Activated T-cell treated with anti-CD3 and anti-CD28 coated beads, Interleukin-2, amount 50 U/mL, for 4 hours (primary cell): ENCODE measurements around the gene NSG1. TPM values are rescaled to one million over a fixed set of nuclear protein-coding genes. Genes with fewer than 3 reads are reported as not detected.

Experiments
- ATAC-seq, 2 donors: fragments of 200-7000 bp; cut with Tn5 transposase; one replicate each; pipeline ENCODE4 v1.10.0; 2021
- DNase-seq: peaks from one replicate; pipeline ENCODE4 v3.0.0-alpha.2; 2020
- H3K27me3 Mint-ChIP-seq: one replicate; pipeline ENCODE4 v1.8.0; 2021; ENCODE audit warnings: low read depth, mixed read lengths
- H3K36me3 Mint-ChIP-seq: one replicate; pipeline ENCODE4 v1.8.0; 2022; ENCODE audit warnings: mixed read lengths; ENCODE audit not compliant: insufficient read depth
- H3K4me1 Mint-ChIP-seq: one replicate; pipeline ENCODE4 v1.8.0; 2021; ENCODE audit warnings: low read depth, mixed read lengths
- H3K4me3 Mint-ChIP-seq: one replicate; pipeline ENCODE4 v1.8.0; 2021; ENCODE audit warnings: mild to moderate bottlenecking, moderate library complexity, mixed read lengths
- H3K9me3 Mint-ChIP-seq: one replicate; pipeline ENCODE4 v1.8.0; 2021; ENCODE audit warnings: mixed read lengths
- total RNA-seq, 3 donors: library from RNA; stranded (reverse); gene quantifications; one replicate each; pipeline ENCODE4 v1.2.1, GENCODE V29; 2021

Gene NSG1
- total RNA-seq, 3 donors from 2014 or later: 1.2 to 3.5 (median 1.9) TPM

DNA sequence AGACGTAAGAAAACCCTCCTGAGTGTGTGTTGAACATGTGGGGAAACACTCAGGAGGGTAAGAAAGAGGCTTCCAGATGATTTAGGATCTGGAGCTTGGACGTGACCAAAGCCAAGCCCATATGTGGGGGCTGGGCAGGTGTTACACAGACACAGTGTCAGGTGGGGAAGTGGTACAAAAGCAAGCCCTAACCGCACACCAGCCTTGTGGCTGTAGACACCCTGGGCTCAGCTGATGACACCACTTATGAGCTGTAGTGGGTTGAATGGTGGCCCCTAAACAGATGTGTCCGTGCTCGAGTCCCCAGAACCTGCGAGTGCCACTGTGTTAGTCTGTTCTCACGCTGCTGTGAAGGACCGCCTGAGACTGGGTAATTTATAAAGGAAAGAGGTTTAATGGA lies 25.0 kb upstream of the NSG1 start:
- ATAC-seq: no peak
- Mint-ChIP-seq H3K27me3 (peaks cover 7% of the 10 kb centered on the region), H3K4me3 (no peak overlapping the region), H3K9me3 (peaks cover 9% of the 10 kb centered on the region), H3K4me1 (no peaks in the 10 kb centered on the region), H3K36me3 (no peaks in the 10 kb centered on the region)
- no peak for DNase-seq

- DNase-seq: no peak
- no peak for ATAC-seq
- H3K9me3 Mint-ChIP-seq: peaks cover 9% of the 10 kb centered on the region
- H3K27me3 Mint-ChIP-seq: peaks cover 7% of the 10 kb centered on the region
- H3K4me3 Mint-ChIP-seq: no peak overlapping the region
- H3K4me1 Mint-ChIP-seq: no peaks in the 10 kb centered on the region
- no peaks in the 10 kb centered on the region for H3K36me3 Mint-ChIP-seq
These were observed 23.8 kb upstream of the NSG1 start for GRCh38 chr4:4362991-4363697.

DNA sequence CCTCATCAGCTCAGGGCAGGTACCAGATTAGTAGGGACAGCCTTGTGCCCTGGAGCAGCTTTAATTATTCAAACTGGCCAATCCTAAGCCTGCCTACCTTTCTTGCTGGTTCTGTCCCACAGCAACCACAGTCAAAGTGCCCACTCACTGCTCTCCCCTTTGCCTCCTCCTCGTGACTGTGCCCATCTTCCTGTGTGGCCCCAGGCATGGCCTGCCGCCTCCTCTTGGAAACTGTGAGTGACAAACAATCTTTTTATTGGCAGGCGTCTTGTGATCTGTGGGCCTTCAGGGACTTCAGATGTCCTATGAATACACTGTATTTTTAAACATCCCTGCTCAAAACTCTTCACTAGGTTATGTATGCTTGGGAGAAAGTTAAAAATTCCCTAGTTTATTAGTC lies 22.8 kb upstream of the NSG1 start:
- ATAC-seq: no peak
- Mint-ChIP-seq H3K36me3 (no peaks in the 10 kb centered on the region), H3K27me3 (peaks cover 7% of the 10 kb centered on the region), H3K4me1 (no peaks in the 10 kb centered on the region), H3K9me3 (peaks cover 9% of the 10 kb centered on the region), H3K4me3 (no peak overlapping the region)
- DNase-seq: no peak

- peaks cover 7% of the 10 kb centered on the region for H3K27me3 Mint-ChIP-seq
- H3K36me3 Mint-ChIP-seq: no peaks in the 10 kb centered on the region
- DNase-seq (no peak), ATAC-seq (no peak)
- peaks cover 9% of the 10 kb centered on the region for H3K9me3 Mint-ChIP-seq
- H3K4me1 Mint-ChIP-seq: no peaks in the 10 kb centered on the region
- no peak overlapping the region for H3K4me3 Mint-ChIP-seq
These were observed 22.3 kb upstream of the NSG1 start for GRCh38 chr4:4364486-4365208.

GRCh38 chr4:4368809-4369580 lies 17.9 kb upstream of the NSG1 start:
- H3K4me3 Mint-ChIP-seq: no peak overlapping the region
- no peaks in the 10 kb centered on the region for H3K4me1 Mint-ChIP-seq
- H3K9me3 Mint-ChIP-seq: peaks cover 9% of the 10 kb centered on the region
- no peaks in the 10 kb centered on the region for H3K27me3 Mint-ChIP-seq
- no peaks in the 10 kb centered on the region for H3K36me3 Mint-ChIP-seq
- DNase-seq (no peak), ATAC-seq (no peak)

DNA sequence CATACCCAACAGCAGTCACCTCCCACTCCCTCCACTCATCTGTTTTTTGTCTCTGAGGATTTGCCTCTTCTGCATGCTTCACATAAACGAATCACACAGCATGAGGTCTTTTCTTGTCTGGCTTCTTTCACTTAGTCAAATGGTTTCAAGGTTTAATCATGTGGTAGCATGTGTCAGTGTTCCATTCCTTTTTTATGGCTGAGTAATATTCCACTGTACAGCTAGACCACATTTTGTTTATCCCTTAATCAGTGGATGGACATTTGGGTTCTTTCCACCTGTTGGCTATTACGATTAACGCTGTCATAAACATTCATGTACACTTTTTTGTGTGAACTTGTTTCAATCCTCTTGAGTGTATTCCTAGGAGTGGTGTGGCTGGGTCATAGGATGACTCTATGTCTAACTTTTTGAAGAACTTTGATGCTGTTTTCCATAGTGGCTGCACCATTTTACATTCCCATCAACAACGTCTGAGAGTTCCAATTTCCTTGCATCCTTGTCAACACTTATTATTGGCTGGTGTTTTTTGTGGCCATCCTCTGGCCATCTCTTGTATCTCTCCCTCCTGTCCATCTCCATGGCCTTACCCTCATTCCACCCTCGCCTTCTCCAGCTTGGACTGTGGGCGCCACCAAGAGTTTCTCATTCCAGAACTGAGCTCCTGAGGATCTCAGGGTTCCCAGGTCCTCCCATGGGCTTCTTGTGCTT lies 12.4 kb upstream of the NSG1 start:
- ATAC-seq (no peak), DNase-seq (no peak)
- Mint-ChIP-seq H3K27me3 (peaks cover 10% of the 10 kb centered on the region), H3K4me1 (no peaks in the 10 kb centered on the region), H3K36me3 (no peaks in the 10 kb centered on the region), H3K9me3 (peaks cover 7% of the 10 kb centered on the region), H3K4me3 (no peak overlapping the region)

- Mint-ChIP-seq H3K27me3 (peaks cover 15% of the 10 kb centered on the region), H3K9me3 (peaks cover 7% of the 10 kb centered on the region), H3K4me3 (no peak overlapping the region), H3K4me1 (no peaks in the 10 kb centered on the region), H3K36me3 (no peaks in the 10 kb centered on the region)
- no peak for DNase-seq
- ATAC-seq: no peak
These were observed 10.8 kb upstream of the NSG1 start for GRCh38 chr4:4376074-4376473.

- H3K27me3 Mint-ChIP-seq: peaks cover 15% of the 10 kb centered on the region
- no peaks in the 10 kb centered on the region for H3K36me3 Mint-ChIP-seq
- no peak for DNase-seq
- peaks cover 7% of the 10 kb centered on the region for H3K9me3 Mint-ChIP-seq
- no peaks in the 10 kb centered on the region for H3K4me1 Mint-ChIP-seq
- no peak for ATAC-seq
- H3K4me3 Mint-ChIP-seq: no peak overlapping the region
These were observed 9.7 kb upstream of the NSG1 start for GRCh38 chr4:4377191-4377590.

- Mint-ChIP-seq H3K4me1 (no peaks in the 10 kb centered on the region), H3K36me3 (no peaks in the 10 kb centered on the region), H3K4me3 (no peak overlapping the region), H3K9me3 (peaks cover 7% of the 10 kb centered on the region), H3K27me3 (peaks cover 15% of the 10 kb centered on the region)
- ATAC-seq (no peak), DNase-seq (no peak)
These were observed 9.0 kb upstream of the NSG1 start for GRCh38 chr4:4377732-4378460.

GRCh38 chr4:4379540-4380087 lies 7.3 kb upstream of the NSG1 start:
- no peak for DNase-seq
- H3K36me3 Mint-ChIP-seq: no peaks in the 10 kb centered on the region
- no peak overlapping the region for H3K4me3 Mint-ChIP-seq

GRCh38 chr4:4383085-4383484 lies 3.8 kb upstream of the NSG1 start:
- H3K36me3 Mint-ChIP-seq: no peaks in the 10 kb centered on the region
- ATAC-seq (no peak), DNase-seq (no peak)
- peaks cover 25% of the 10 kb centered on the region for H3K27me3 Mint-ChIP-seq
- H3K4me3 Mint-ChIP-seq: no peak overlapping the region
- no peaks in the 10 kb centered on the region for H3K9me3 Mint-ChIP-seq
- H3K4me1 Mint-ChIP-seq: peaks cover 9% of the 10 kb centered on the region

More at GRCh38 chr4:4379540-4380087, 7.3 kb upstream of the NSG1 start:
- Mint-ChIP-seq H3K27me3 (peaks cover 17% of the 10 kb centered on the region), H3K9me3 (peaks cover 4% of the 10 kb centered on the region), H3K4me1 (no peaks in the 10 kb centered on the region)
- no peak for ATAC-seq

- peaks cover 28% of the 10 kb centered on the region for H3K27me3 Mint-ChIP-seq
- no peaks in the 10 kb centered on the region for H3K36me3 Mint-ChIP-seq
- H3K4me1 Mint-ChIP-seq: peaks cover 12% of the 10 kb centered on the region
- ATAC-seq (no peak), DNase-seq (no peak)
- H3K4me3 Mint-ChIP-seq: peak overlapping the region; percentile 40
- H3K9me3 Mint-ChIP-seq: no peaks in the 10 kb centered on the region
These were observed 2.1 kb upstream of the NSG1 start for GRCh38 chr4:4384837-4385236.

- Mint-ChIP-seq H3K4me3 (peak overlapping the region; percentile 81), H3K27me3 (peaks cover 26% of the 10 kb centered on the region), H3K9me3 (no peaks in the 10 kb centered on the region), H3K36me3 (no peaks in the 10 kb centered on the region), H3K4me1 (peaks cover 12% of the 10 kb centered on the region)
- DNase-seq: no peak
- no peak for ATAC-seq
These were observed 1.1 kb upstream of the NSG1 start for GRCh38 chr4:4385729-4386295.
